ENCODE measurements around the gene JPH3.

GRCh38 chr16:87740441-87740840, 138.1 kb downstream of the JPH3 start:
- TF ChIP-seq CTCF (IDR thresholded peaks at IDR 0.05): no peak
- no peak for TF ChIP-seq POLR2A (IDR thresholded peaks at IDR 0.05)

Measured in testis (tissue), 2 donors.